CD4-positive, alpha-beta T cell treated with Interleukin-1 beta for 1 hour (primary cell): ENCODE measurements around the gene TMEM132E.

Source experiments
- DNase-seq, 2 donors: peaks; one replicate each; pipeline ENCODE4 v3.0.0-alpha.2; 2020 to 2022

Gene TMEM132E

DNA sequence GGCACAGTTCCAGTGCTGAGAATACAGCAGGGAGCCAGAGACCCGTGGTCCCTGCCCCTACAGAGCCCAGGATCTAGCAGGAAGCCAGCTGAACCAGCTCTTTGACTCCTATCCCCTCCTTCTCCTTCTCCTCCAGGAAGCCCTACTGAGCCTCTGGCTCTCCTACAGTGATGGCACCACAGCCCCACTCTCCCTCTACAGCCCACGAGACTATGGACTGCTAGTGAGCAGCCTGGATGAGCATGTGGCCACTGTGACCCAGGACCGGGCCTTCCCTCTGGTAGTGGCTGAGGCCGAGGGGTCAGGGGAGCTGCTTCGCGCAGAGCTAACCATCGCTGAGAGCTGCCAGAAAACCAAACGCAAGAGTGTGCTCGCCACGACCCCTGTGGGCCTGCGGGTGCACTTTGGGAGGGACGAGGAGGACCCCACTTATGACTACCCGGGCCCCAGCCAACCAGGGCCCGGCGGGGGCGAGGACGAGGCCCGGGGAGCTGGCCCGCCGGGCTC lies 57.7 kb downstream of the TMEM132E start:
- DNase-seq: no peak

DNA sequence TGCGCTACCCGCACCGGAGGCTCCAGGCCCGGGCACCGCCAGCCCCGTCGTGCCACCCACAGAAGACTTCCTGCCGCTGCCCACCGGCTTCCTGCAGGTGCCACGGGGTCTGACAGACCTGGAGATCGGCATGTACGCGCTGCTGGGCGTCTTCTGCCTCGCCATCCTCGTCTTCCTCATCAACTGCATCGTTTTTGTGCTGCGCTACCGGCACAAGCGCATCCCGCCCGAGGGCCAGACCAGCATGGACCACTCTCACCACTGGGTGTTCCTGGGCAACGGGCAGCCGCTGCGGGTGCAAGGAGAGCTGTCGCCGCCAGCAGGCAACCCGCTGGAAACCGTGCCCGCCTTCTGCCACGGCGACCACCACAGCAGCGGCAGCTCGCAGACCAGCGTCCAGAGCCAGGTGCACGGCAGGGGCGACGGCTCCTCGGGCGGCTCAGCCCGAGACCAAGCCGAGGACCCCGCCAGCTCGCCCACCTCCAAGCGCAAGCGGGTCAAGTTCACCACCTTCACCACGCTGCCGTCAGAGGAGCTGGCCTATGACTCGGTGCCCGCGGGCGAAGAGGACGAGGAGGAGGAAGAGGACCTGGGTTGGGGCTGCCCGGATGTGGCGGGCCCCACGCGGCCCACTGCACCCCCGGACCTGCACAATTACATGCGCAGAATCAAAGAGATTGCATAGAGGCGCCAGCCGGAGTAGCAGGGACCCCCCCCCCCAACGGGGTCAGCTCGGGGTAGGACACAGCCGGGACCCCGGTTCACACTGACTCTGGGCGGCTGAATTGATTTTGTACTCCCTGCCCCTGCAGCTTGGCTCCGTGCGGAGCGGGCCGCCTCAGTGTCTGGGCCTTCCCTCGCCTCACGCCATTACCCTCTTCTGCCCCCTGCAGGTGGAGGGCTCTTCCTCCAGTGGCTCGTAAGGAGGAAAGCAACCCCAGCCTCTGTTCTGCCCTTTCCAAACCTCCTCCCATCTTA lies 58.5 kb downstream of the TMEM132E start:
- DNase-seq: peak; percentile 77 to 78

GRCh38 chr17:34638526-34639260 lies 59.3 kb downstream of the TMEM132E start:
- DNase-seq: no peak

GRCh38 chr17:34639706-34640425 lies 60.5 kb downstream of the TMEM132E start:
- no peak for DNase-seq

DNA sequence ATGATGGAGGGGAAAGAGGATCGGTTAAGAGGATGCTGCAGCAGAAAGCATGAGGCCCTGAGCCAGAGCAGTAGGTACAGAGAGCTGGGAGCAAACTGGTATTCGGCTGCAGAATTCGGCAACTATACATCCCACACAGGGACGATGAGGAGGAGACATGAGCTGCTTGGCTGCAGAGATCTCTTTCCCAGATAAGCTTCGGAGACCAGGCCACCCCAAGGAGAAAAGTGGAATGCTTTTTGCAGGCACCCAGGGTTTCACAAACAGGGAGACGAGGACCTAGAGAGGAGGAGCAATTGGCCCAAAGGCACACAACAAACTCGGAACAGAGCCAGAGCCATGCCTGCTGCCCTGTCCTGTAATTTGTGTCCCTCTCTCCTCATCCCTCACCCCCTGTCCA lies 62.0 kb downstream of the TMEM132E start:
- DNase-seq: no peak

DNA sequence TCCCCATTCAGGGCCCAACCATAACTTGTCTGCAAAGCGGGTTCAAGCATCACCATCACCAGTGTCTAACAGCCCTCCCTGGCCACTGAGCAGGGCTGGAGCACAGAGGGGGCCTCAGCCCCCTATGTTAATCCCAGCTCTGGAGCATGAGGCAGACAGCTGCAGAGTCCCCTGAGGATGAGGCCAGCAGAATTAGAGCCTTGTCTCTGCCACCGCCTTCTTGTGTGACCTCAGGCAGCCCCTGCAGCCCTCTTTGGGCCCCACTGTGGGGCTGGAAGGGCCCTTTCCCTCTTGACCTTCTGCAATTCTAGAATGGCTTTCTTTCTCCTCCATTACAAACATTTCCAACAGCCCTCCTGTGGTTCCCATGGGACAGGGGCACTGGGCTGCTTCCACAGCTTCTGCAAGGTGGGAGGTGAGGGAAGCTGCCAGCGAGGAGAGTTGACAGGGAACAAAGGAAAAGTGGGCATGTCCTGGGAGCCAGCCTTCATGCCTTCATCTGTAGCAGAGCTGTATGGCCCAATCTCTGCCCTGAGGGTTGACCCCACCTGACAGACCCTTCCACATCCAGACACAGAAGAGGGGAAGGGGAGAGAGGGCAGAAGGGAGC lies 65.7 kb downstream of the TMEM132E start:
- no peak for DNase-seq

- no peak for DNase-seq
These were observed 66.2 kb downstream of the TMEM132E start for GRCh38 chr17:34645594-34645993.

DNA sequence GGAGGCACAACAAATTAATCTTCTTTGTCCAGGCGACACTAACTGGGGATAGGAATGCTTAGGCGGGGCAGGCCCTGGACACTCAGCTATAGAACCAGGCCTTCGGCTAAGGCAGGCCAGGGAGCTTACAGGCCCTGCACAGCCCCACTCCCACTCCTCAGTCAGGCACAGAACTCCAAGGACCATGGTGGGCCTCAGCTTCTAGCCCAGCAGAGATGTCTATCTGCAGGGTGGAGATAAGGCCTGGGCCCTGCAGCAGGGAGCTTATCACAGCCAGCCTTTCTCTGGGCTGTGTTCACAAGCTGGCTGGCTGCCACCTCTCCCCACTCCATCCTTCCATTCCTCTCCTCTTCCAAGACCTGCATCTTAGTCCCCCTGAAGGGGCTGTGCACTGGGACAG lies 68.1 kb downstream of the TMEM132E start:
- DNase-seq: no peak

DNA sequence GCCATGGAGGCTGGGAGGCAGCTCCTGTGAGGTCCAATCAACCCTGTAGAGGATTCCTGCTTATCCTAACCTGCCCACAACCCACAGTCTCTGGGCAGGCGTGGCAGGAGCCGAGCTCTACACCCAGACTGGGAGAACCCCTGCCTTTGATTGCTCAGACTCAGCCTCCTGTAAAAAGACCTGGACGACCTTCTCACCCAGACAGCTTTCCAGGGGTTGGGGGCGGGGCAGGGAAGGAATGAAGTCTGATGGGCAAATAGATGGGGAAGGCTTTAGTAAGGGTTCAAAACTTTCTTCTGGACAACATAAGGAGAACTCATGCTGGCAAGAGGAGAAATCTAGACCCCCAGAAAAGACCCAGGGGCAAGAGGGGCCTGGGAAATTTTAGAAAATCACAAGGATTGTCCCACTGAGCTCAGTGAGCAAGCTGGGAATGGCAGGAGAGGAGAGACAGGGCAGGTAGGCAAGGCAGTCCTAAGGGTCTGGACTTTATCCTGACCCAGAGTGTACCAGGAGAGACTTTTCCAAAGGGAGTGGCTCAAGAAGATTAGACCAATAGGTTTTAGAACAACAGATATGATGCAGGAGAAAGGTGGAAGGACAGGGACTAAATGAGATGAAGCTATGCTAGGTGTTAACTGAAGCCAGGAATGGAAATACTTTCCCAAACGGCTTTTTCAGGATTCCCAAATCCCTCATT lies 70.8 kb downstream of the TMEM132E start:
- no peak for DNase-seq

GRCh38 chr17:34651402-34651811 lies 72.0 kb downstream of the TMEM132E start:
- no peak for DNase-seq

DNA sequence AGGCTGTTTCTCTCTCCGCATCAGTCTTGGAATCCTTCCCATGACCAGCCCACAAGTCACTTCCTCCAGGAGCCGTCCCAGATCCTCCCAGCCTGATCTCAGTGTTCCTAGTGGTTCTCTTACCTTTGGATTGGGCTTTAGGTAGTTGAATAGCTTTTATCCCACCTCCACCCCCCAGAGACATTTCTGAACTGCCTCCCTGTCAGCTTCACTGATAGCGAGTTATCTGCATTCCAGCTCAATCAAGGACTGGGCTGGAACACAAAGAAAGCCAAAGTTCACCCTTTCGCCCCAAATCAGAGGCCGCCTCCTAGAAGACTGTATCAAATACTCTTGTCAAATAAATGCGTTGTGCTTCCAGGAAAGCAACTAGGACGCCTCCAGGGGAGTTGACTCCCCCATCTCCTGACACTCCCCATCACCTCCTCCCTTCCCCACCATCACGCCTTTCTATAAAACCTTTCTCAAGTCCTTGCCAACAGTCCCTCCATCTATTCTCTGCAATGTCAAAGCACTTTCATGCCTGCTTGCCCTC lies 72.7 kb downstream of the TMEM132E start:
- DNase-seq: no peak

GRCh38 chr17:34653511-34653910 lies 74.1 kb downstream of the TMEM132E start:
- no peak for DNase-seq

DNA sequence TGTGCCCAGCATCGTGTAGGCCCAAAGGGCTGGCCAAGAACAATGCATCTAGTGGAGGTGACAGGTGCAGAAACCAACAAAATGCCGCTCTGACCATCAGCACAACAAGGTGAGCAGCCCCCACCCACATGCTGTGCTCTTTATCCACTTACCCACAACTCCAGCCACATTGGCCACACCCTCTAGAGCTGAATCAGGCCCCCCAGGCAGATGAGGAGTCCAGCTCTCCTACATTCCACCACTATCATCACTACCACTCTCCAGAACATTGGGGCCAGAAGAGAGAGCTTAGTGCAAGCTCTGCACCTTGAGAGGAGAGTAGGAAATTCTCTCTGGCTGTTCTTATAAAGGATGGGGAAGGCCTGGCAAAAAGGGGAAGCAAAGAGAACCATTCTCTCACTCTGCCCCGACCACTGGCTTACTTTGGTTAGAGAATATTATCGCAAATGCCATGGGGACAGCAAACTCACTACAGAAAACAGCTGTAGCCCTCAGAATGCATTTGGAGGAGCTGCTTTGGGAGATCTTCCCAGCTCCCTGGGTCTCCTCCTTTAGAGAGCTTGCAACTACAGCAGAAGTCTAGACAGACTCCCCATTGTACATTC lies 75.0 kb downstream of the TMEM132E start:
- DNase-seq: no peak

- DNase-seq: no peak
These were observed 75.5 kb downstream of the TMEM132E start for GRCh38 chr17:34654881-34655276.

GRCh38 chr17:34656801-34657200 lies 77.4 kb downstream of the TMEM132E start:
- no peak for DNase-seq

GRCh38 chr17:34658811-34659560 lies 79.6 kb downstream of the TMEM132E start:
- no peak for DNase-seq

GRCh38 chr17:34663714-34664113 lies 84.3 kb downstream of the TMEM132E start:
- DNase-seq: no peak

DNA sequence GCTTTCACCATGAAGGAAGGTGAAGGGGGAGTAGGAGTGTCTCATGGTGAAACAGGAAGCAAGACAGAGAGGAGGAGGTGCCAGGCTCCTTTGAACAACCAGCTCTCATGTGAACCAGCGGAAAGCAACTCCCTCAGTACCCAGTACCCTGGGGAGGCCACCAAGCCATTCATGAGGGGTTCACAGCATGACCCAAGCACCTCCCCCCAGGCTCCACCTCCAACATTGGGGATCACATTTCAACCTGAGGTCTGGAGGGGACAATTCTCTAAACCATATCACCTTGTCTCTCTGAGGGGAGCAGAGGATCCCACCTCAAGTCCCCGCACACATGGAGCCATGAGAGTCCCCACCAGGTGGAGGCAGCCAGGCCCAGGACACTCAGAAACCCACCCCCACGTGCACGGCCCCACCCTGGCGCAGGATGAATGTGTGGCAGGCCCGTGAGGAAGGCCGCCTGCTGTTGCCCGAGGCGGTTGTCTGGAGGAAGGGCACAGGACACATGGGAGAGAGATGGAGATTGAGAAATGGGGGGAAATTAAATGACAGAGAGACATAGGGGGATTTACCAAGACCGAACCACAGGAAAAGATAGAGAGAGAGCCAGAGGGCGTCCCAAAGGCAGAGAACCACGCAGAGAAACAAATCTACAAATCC lies 85.9 kb downstream of the TMEM132E start:
- DNase-seq: no peak

DNA sequence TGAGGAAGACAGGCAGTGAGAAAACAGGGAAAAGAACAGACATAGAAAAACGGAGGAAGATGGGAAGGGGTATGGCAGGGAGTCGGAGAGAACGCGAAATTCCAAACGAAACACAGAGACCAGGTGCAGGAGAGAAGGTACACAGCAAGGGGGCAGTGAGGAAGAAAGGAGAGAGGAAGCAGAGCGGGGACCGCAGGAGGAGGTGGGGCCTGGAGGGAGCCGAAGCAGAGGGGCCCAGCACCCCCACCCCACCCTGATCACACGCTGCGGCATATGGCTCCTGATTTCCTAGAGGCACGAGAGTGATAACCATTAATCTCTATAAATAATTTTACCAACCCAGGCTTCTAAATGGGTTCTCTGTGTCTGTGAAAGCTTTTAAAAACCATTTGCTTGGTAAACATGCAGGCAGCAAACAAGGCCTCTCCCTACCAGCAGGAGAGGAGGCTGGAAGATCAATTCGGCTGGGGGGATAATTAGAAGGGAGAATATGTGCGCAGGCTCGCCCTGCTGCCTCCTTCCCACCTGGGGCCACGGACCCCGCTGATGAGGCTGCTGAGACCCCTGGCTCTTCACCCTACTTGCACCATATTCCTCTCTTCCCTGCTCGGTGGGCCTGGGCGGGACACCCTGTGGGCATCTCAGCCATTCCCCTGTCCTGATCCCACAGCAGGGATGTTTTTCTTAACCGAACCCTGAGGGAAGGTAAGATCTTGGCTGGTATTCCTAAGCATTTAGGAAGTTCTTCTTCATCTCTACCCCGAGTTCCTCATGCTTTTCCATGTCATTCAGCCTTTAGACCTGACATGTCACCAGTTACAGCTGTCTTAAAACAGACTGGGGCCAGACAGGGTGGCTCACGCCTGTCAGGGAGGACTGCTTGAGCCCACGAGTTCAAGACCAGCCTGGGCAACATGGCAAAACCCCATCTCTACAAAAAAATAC lies 86.7 kb downstream of the TMEM132E start:
- no peak for DNase-seq
